ENCODE data around the gene MTRF1.
A peak's percentile ranks its signal among the peaks of the same experiment; 100 is the strongest.

The MTRF1 gene

GRCh38 chr13:41236369-41236768, 27.0 kb downstream of the MTRF1 start:
- H3K4me3 ChIP-seq (ENCODE audit: low read length): no peak overlapping the region
- no peak for DNase-seq (ENCODE audit: low read depth)
- TF ChIP-seq CTCF (conservative IDR thresholded peaks at IDR 0.05; ENCODE audit: low read length): no peak

- TF ChIP-seq CTCF (conservative IDR thresholded peaks at IDR 0.05; ENCODE audit: low read length): no peak
- no peak for DNase-seq (ENCODE audit: low read depth)
- H3K4me3 ChIP-seq (ENCODE audit: low read length): no peak overlapping the region
Measured at GRCh38 chr13:41232578-41233480, 30.5 kb downstream of the MTRF1 start.

- DNase-seq (ENCODE audit: low read depth): no peak
- no peak overlapping the region for H3K4me3 ChIP-seq (ENCODE audit: low read length)
- no peak for TF ChIP-seq CTCF (conservative IDR thresholded peaks at IDR 0.05; ENCODE audit: low read length)
Measured at GRCh38 chr13:41231786-41232185, 31.6 kb downstream of the MTRF1 start.

GRCh38 chr13:41231025-41231677, 32.2 kb downstream of the MTRF1 start:
- DNase-seq (ENCODE audit: low read depth): no peak
- TF ChIP-seq CTCF (conservative IDR thresholded peaks at IDR 0.05; ENCODE audit: low read length): no peak
- no peak overlapping the region for H3K4me3 ChIP-seq (ENCODE audit: low read length)

GRCh38 chr13:41229356-41229755, 34.0 kb downstream of the MTRF1 start:
- H3K4me3 ChIP-seq (ENCODE audit: low read length): no peak overlapping the region
- DNase-seq (ENCODE audit: low read depth): no peak
- no peak for TF ChIP-seq CTCF (conservative IDR thresholded peaks at IDR 0.05; ENCODE audit: low read length)

GRCh38 chr13:41224113-41225110, 39.0 kb downstream of the MTRF1 start:
- no peak for TF ChIP-seq CTCF (conservative IDR thresholded peaks at IDR 0.05; ENCODE audit: low read length)
- peak; percentile 88 for DNase-seq (ENCODE audit: low read depth)

More at GRCh38 chr13:41224113-41225110, 39.0 kb downstream of the MTRF1 start:
- H3K4me3 ChIP-seq (ENCODE audit: low read length): no peak overlapping the region
